HUES6 (cell line): ENCODE results near the gene MGST3.

ENCODE experiments used
- H3K27ac ChIP-seq: 2 replicates; pipeline ENCODE4 v1.7.0; 2013; ENCODE audit warnings: low read depth, mild to moderate bottlenecking, low read length, inconsistent platforms
- H3K27me3 ChIP-seq: 2 replicates; pipeline ENCODE4 v1.6.1; 2013; ENCODE audit warnings: low read length; ENCODE audit not compliant: control insufficient read depth, insufficient read depth
- H3K36me3 ChIP-seq: 2 replicates; pipeline ENCODE4 v1.6.1; 2013; ENCODE audit warnings: low read length; ENCODE audit not compliant: control insufficient read depth, insufficient read depth
- H3K4me1 ChIP-seq: 2 replicates; pipeline ENCODE4 v1.6.1; 2013; ENCODE audit warnings: low read length; ENCODE audit not compliant: control insufficient read depth, insufficient read depth
- H3K4me3 ChIP-seq: 2 replicates; pipeline ENCODE4 v1.5.1; 2013; ENCODE audit warnings: low read depth, low read length
- H3K9ac ChIP-seq: one replicate; pipeline ENCODE4 v1.6.1; 2013; ENCODE audit warnings: mild to moderate bottlenecking, low read length
- H3K9me3 ChIP-seq: 2 replicates; pipeline ENCODE4 v1.6.1; 2013; ENCODE audit warnings: low read depth, low read length; ENCODE audit not compliant: control insufficient read depth, insufficient read depth

MGST3 gene

DNA sequence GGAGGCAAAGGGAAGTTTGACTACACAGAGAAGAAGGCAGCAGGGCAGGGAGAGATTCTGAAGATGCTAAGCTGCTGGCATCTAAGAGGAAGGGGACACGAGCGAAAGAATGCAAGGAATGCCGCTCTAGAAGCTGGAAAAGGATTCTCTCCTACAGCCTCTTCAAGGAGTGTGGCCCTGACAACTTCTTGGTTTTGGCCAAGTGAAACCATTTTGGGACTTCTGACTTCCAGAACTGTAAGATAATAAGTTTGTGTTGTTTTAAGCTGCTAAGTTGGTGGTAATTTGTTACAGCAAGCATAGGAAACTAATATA, 28.5 kb downstream of the MGST3 start:
- Histone ChIP-seq H3K4me1 (peaks cover 5% of the 10 kb centered on the region; the same call in 1 of the 2 replicates), H3K9ac (no peak overlapping the region), H3K27ac (no peak overlapping the region), H3K36me3 (peaks cover 54% of the 10 kb centered on the region), H3K27me3 (no peaks in the 10 kb centered on the region), H3K4me3 (no peak overlapping the region), H3K9me3 (no peaks in the 10 kb centered on the region)

DNA sequence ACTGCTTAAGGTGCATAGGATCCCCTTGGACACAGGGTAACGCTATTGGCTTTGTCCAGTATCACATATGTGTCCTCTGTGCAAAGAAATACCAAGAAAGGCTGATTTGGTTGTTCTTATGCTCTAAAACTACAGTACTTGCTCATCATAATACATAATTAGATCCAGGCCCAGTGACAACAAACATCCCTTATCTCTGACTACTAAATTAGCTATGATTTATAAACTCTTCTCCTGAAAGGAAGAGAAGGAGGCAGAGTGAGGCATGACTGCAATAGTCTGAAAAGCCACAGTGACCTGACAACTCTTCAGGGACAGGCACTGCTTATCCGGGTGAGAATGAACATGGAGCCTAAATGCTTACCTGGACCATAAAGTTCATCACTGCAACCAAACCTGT, 30.7 kb downstream of the MGST3 start:
- no peak overlapping the region for H3K9ac ChIP-seq
- H3K4me1 ChIP-seq = peaks cover 5% of the 10 kb centered on the region; the same call in 1 of the 2 replicates
- no peak overlapping the region for H3K27ac ChIP-seq
- H3K36me3 ChIP-seq = peaks cover 57% of the 10 kb centered on the region
- H3K4me3 ChIP-seq = no peak overlapping the region
- no peaks in the 10 kb centered on the region for H3K9me3 ChIP-seq
- no peaks in the 10 kb centered on the region for H3K27me3 ChIP-seq

- Histone ChIP-seq H3K4me3 (no peak overlapping the region), H3K9me3 (no peaks in the 10 kb centered on the region), H3K36me3 (peaks cover 62% of the 10 kb centered on the region), H3K27me3 (no peaks in the 10 kb centered on the region), H3K4me1 (peaks cover 5% of the 10 kb centered on the region; the same call in 1 of the 2 replicates), H3K27ac (no peak overlapping the region), H3K9ac (no peak overlapping the region)
Observed at GRCh38 chr1:165662186-165662585, 31.2 kb downstream of the MGST3 start.

DNA sequence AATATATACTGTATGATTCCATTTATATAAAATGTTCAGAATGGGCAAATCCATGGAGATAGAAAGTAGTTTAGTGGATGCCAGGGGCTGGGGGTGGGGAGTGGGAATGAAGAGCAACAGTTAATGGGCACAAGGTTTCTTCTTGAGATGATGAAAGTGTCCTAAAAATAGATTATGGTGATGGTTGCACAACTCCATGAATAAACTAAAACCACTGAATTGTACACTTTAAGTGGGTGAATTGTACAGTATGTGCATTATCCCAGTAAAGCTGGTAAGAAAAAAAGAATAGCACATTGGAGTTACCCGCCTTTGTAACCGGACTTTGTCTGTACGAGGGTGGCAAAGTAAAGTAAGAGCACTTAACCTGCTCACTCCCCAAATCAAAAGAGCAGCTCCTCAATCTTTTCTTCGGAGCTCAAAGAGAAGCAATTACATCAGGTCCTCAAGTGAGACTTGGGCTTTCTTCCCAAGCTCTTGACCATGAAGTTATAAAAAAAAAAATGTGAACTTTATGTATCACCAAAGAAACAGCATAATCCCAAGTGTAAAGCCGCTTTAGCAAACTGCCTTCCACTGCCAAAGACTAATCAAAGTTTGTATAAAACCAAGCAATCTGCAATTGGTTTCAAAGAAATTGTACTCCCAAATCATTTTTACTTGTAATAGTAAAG, 35.3 kb downstream of the MGST3 start:
- no peaks in the 10 kb centered on the region for H3K4me1 ChIP-seq
- H3K9ac ChIP-seq = no peak overlapping the region
- no peaks in the 10 kb centered on the region for H3K27me3 ChIP-seq
- H3K27ac ChIP-seq = no peak overlapping the region
- no peak overlapping the region for H3K4me3 ChIP-seq
- no peaks in the 10 kb centered on the region for H3K9me3 ChIP-seq
- peaks cover 81% of the 10 kb centered on the region for H3K36me3 ChIP-seq

DNA sequence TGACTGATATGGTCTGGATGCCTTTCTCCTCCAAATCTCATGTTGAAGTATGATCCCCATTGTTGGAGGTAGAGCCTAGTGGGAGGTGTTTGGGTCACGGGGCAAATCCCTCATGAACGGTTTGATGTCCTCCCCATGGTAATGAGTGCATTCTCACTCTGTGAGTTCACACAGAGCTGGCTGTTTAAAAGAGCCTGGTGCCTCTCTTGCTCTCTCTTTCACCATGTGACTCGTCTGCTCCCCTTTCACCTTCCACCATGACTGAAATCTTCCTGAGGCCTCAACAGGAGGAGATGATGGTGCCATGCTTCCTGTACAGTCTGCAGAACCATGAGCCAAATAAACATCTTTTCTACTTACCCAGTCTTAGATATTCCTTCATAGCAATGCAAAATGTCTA, 37.1 kb downstream of the MGST3 start:
- H3K9ac ChIP-seq = no peak overlapping the region
- H3K4me1 ChIP-seq = no peaks in the 10 kb centered on the region
- no peak overlapping the region for H3K27ac ChIP-seq
- peaks cover 70% of the 10 kb centered on the region for H3K36me3 ChIP-seq
- H3K27me3 ChIP-seq = no peaks in the 10 kb centered on the region
- H3K9me3 ChIP-seq = no peaks in the 10 kb centered on the region
- no peak overlapping the region for H3K4me3 ChIP-seq

DNA sequence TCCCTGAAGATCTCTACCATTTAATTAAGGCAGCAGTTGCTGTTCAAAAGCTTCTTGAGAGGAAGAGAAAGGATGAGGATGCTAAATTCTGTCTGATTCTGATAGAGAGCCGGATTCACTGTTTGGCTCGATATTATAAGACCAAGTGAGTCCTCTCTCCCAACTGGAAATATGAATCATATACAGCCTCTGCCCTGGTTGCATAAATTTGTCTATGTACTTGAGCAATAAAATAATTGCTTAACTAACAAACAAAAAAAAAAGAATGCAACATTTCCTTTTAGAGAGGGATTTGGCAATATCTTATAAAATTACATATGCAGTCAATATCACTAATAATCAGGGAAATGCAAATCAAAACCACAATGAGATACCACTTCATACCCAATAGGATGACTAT, 40.5 kb downstream of the MGST3 start:
- peaks cover 55% of the 10 kb centered on the region for H3K36me3 ChIP-seq
- no peak overlapping the region for H3K4me3 ChIP-seq
- H3K9me3 ChIP-seq = no peaks in the 10 kb centered on the region
- H3K27me3 ChIP-seq = no peaks in the 10 kb centered on the region
- H3K9ac ChIP-seq = no peak overlapping the region
- no peaks in the 10 kb centered on the region for H3K4me1 ChIP-seq
- H3K27ac ChIP-seq = no peak overlapping the region

- no peaks in the 10 kb centered on the region for H3K9me3 ChIP-seq
- no peaks in the 10 kb centered on the region for H3K27me3 ChIP-seq
- H3K27ac ChIP-seq = no peak overlapping the region
- peaks cover 49% of the 10 kb centered on the region for H3K36me3 ChIP-seq
- H3K4me1 ChIP-seq = no peaks in the 10 kb centered on the region
- H3K9ac ChIP-seq = no peak overlapping the region
- no peak overlapping the region for H3K4me3 ChIP-seq
Observed at GRCh38 chr1:165674599-165674998, 43.6 kb downstream of the MGST3 start.

GRCh38 chr1:165675794-165676193, 44.8 kb downstream of the MGST3 start:
- Histone ChIP-seq H3K27me3 (no peaks in the 10 kb centered on the region), H3K9ac (no peak overlapping the region), H3K4me1 (no peaks in the 10 kb centered on the region), H3K27ac (no peak overlapping the region), H3K36me3 (peaks cover 56% of the 10 kb centered on the region), H3K9me3 (no peaks in the 10 kb centered on the region), H3K4me3 (no peak overlapping the region)

DNA sequence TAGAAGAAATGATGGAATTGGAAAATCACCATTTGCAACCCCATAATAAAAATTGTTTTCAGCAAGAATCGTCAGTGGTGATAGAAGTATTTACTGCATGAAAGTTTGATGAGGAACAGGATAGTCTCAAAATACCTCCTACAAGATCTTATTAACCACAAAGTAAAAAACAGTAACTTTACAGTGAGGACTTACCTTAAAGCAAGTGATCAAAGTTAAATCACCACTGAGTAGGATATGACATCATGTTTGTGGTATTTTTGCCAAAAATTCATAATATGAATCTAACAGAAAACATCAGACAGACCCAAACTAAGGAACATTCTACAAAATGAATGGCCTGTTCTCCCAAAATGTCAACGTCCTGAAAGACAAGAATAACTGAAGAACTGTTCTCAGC, 47.5 kb downstream of the MGST3 start:
- Histone ChIP-seq H3K4me3 (no peak overlapping the region), H3K27ac (no peak overlapping the region), H3K9me3 (no peaks in the 10 kb centered on the region), H3K36me3 (peaks cover 67% of the 10 kb centered on the region), H3K27me3 (no peaks in the 10 kb centered on the region), H3K9ac (no peak overlapping the region), H3K4me1 (no peaks in the 10 kb centered on the region)

GRCh38 chr1:165679282-165680036, 48.4 kb downstream of the MGST3 start:
- Histone ChIP-seq H3K4me1 (no peaks in the 10 kb centered on the region), H3K9ac (no peak overlapping the region), H3K4me3 (no peak overlapping the region), H3K27me3 (no peaks in the 10 kb centered on the region), H3K36me3 (peaks cover 67% of the 10 kb centered on the region), H3K9me3 (no peaks in the 10 kb centered on the region), H3K27ac (no peak overlapping the region)

GRCh38 chr1:165680303-165680702, 49.3 kb downstream of the MGST3 start:
- Histone ChIP-seq H3K9me3 (no peaks in the 10 kb centered on the region), H3K27ac (no peak overlapping the region), H3K36me3 (peaks cover 62% of the 10 kb centered on the region), H3K4me3 (no peak overlapping the region), H3K27me3 (no peaks in the 10 kb centered on the region), H3K9ac (no peak overlapping the region), H3K4me1 (no peaks in the 10 kb centered on the region)
